ENCODE results near the gene ACE.

DNA sequence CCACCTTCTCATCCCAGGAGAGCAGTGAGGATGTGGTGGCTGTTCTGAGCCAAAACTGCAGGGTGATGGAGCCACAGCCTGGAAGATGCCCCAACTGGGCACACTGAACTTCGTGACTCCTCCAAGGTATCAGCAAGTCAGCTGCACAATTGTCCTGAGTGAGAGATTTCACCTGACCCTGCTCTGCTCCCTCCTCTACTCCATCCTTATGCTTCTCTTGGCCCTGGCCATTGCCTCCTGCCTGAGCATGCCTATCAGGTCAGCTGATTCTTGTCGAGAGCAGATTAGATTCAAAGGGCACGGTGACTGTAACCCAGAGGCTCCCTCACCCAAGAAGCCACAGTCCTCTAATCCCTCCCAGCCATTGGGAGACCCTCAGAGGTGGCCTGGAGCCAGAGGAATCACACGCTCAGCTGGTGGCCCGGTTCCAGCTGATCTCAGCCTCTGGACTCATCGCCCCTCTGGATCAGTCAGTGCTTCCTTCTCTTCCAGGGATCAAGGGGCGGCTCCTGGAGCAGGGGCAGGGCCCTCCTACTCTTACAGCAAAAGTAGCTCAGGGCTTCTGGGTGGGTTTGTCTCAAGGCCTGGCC lies 23.8 kb upstream of the ACE start:
- TF ChIP-seq POLR2A (IDR thresholded peaks at IDR 0.05): no peak
- TF ChIP-seq, protein P1, sequence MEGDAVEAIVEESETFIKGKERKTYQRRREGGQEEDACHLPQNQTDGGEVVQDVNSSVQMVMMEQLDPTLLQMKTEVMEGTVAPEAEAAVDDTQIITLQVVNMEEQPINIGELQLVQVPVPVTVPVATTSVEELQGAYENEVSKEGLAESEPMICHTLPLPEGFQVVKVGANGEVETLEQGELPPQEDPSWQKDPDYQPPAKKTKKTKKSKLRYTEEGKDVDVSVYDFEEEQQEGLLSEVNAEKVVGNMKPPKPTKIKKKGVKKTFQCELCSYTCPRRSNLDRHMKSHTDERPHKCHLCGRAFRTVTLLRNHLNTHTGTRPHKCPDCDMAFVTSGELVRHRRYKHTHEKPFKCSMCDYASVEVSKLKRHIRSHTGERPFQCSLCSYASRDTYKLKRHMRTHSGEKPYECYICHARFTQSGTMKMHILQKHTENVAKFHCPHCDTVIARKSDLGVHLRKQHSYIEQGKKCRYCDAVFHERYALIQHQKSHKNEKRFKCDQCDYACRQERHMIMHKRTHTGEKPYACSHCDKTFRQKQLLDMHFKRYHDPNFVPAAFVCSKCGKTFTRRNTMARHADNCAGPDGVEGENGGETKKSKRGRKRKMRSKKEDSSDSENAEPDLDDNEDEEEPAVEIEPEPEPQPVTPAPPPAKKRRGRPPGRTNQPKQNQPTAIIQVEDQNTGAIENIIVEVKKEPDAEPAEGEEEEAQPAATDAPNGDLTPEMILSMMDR (IDR thresholded peaks at IDR 0.05): no peak
